ENCODE data around the gene BSPRY. TPM values are rescaled to one million over a fixed set of nuclear protein-coding genes. Genes with fewer than 3 reads are reported as not detected.

The BSPRY gene
- total RNA-seq, 1 donor from 2014 or later = 0.27 TPM

DNA sequence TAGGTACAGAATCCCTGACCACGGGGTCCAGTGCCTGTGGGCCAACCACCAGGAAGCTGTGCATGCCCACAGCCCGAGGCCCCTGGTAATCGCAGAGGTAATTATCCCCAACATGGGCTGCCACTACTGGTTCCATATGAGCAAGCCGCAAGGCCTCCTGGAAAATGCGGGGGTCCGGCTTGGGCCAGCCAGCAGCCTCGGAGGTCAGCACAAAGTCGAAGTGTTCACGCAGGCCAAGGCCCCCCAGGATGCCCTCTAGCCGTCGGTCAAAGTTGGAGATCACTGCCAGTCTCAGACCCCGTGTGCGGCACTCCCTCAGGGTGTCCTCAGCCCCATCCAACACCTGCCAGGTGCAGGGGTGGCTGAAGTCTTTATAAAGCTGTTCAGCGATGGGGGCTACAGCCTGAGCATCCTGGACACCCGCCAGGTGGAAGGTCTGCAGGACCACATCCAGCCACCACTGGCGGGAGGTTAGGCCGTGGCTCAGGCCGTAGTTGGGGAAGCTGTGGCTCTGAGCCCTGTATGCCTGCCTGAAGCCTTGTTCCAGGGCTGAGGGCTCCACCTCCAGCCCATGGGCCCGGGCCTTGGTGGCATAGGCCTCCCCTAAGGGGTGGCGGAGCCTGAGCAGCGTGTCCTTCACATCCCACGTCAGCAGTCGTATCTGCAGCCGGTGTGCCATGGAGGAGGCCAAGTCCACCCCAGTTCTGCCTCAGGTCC is 24.5 kb downstream of the BSPRY start:
- H3K4me2 ChIP-seq (ENCODE audit: low read length) = no peak overlapping the region
- no peaks in the 10 kb centered on the region for H3K27me3 ChIP-seq (ENCODE audit: insufficient read depth, low read length)
- no peaks in the 10 kb centered on the region for H3K27me3 Mint-ChIP-seq (ENCODE audit: low read depth, unreplicated experiment)
- H3K9ac ChIP-seq (ENCODE audit: low read length) = no peak overlapping the region
- peaks cover 6% of the 10 kb centered on the region for H3K4me1 ChIP-seq (ENCODE audit: insufficient read depth, low read length)
- no peak overlapping the region for H3K4me3 ChIP-seq (ENCODE audit: insufficient read depth, low read depth, low read length)
- H3K9me3 Mint-ChIP-seq (ENCODE audit: unreplicated experiment) = no peaks in the 10 kb centered on the region
- peaks cover 11% of the 10 kb centered on the region for H4K20me1 ChIP-seq (ENCODE audit: insufficient read depth, low read length)
- H3K9me3 ChIP-seq (ENCODE audit: insufficient read depth, low read depth, low read length) = no peaks in the 10 kb centered on the region
- no peak overlapping the region for H2AFZ ChIP-seq (ENCODE audit: low read depth, low read length)
- H3K36me3 ChIP-seq (ENCODE audit: insufficient read depth, low read length) = no peaks in the 10 kb centered on the region
- no peaks in the 10 kb centered on the region for H3K79me2 ChIP-seq (ENCODE audit: insufficient read depth, low read length)
- H3K4me1 Mint-ChIP-seq (ENCODE audit: low read depth, unreplicated experiment) = peaks cover 6% of the 10 kb centered on the region
- no peak for FAIRE-seq
- H3K27ac Mint-ChIP-seq (ENCODE audit: unreplicated experiment) = no peak overlapping the region
- no peak overlapping the region for H3K4me3 Mint-ChIP-seq (ENCODE audit: unreplicated experiment)
- no peak for TF ChIP-seq EZH2 (IDR thresholded peaks at IDR 0.05; ENCODE audit: insufficient read depth, low read length)
- TF ChIP-seq, protein P1, sequence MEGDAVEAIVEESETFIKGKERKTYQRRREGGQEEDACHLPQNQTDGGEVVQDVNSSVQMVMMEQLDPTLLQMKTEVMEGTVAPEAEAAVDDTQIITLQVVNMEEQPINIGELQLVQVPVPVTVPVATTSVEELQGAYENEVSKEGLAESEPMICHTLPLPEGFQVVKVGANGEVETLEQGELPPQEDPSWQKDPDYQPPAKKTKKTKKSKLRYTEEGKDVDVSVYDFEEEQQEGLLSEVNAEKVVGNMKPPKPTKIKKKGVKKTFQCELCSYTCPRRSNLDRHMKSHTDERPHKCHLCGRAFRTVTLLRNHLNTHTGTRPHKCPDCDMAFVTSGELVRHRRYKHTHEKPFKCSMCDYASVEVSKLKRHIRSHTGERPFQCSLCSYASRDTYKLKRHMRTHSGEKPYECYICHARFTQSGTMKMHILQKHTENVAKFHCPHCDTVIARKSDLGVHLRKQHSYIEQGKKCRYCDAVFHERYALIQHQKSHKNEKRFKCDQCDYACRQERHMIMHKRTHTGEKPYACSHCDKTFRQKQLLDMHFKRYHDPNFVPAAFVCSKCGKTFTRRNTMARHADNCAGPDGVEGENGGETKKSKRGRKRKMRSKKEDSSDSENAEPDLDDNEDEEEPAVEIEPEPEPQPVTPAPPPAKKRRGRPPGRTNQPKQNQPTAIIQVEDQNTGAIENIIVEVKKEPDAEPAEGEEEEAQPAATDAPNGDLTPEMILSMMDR (IDR thresholded peaks at IDR 0.05; ENCODE audit: insufficient read depth, low read depth, low read length) = no peak
- DNase-seq (ENCODE audit: low read depth) = no peak
- no peak overlapping the region for H3K27ac ChIP-seq (ENCODE audit: low read depth, low read length)
- no peaks in the 10 kb centered on the region for H3K36me3 Mint-ChIP-seq (ENCODE audit: low read depth, unreplicated experiment)

- FAIRE-seq (no peak), DNase-seq (ENCODE audit: low read depth) (no peak)
- no peak overlapping the region for H2AFZ ChIP-seq (ENCODE audit: low read depth, low read length)
- H3K79me2 ChIP-seq (ENCODE audit: insufficient read depth, low read length) = no peaks in the 10 kb centered on the region
- H3K27ac Mint-ChIP-seq (ENCODE audit: unreplicated experiment) = peak overlapping the region; percentile 34
- H3K9ac ChIP-seq (ENCODE audit: low read length) = no peak overlapping the region
- H3K36me3 ChIP-seq (ENCODE audit: insufficient read depth, low read length) = no peaks in the 10 kb centered on the region
- H3K4me2 ChIP-seq (ENCODE audit: low read length) = peak overlapping the region; percentile 97
- no peaks in the 10 kb centered on the region for H3K9me3 ChIP-seq (ENCODE audit: insufficient read depth, low read depth, low read length)
- no peak for TF ChIP-seq EZH2 (IDR thresholded peaks at IDR 0.05; ENCODE audit: insufficient read depth, low read length)
- TF ChIP-seq, protein P1 (IDR thresholded peaks at IDR 0.05; ENCODE audit: insufficient read depth, low read depth, low read length) = no peak
- no peaks in the 10 kb centered on the region for H3K27me3 Mint-ChIP-seq (ENCODE audit: low read depth, unreplicated experiment)
- H3K4me3 Mint-ChIP-seq (ENCODE audit: unreplicated experiment) = peak overlapping the region; percentile 85
- peaks cover 6% of the 10 kb centered on the region for H3K4me1 Mint-ChIP-seq (ENCODE audit: low read depth, unreplicated experiment)
- peaks cover 11% of the 10 kb centered on the region for H4K20me1 ChIP-seq (ENCODE audit: insufficient read depth, low read length)
- no peak overlapping the region for H3K27ac ChIP-seq (ENCODE audit: low read depth, low read length)
- H3K4me3 ChIP-seq (ENCODE audit: insufficient read depth, low read depth, low read length) = no peak overlapping the region
- H3K9me3 Mint-ChIP-seq (ENCODE audit: unreplicated experiment) = no peaks in the 10 kb centered on the region
- H3K4me1 ChIP-seq (ENCODE audit: insufficient read depth, low read length) = peaks cover 6% of the 10 kb centered on the region
- H3K36me3 Mint-ChIP-seq (ENCODE audit: low read depth, unreplicated experiment) = no peaks in the 10 kb centered on the region
- no peaks in the 10 kb centered on the region for H3K27me3 ChIP-seq (ENCODE audit: insufficient read depth, low read length)
Observed at GRCh38 chr9:113375057-113376023, 26.0 kb downstream of the BSPRY start.

Measured in astrocyte (in vitro differentiated cells and primary cell).